Astrocyte (in vitro differentiated cells and primary cell): ENCODE measurements around the gene SLC28A3.

Experiments used
- CTCF ChIP-seq: IDR thresholded peaks from 2 replicates; pipeline ENCODE4 v1.5.1; 2011; ENCODE audit warnings: low read depth, mild to moderate bottlenecking, inconsistent platforms, low read length, moderate library complexity; ENCODE audit not compliant: insufficient read depth
- EZH2 ChIP-seq: IDR thresholded peaks from 2 replicates; pipeline ENCODE4 v1.6.1; 2012; ENCODE audit warnings: mild to moderate bottlenecking, low read length, inconsistent platforms; ENCODE audit not compliant: insufficient read depth

DNA sequence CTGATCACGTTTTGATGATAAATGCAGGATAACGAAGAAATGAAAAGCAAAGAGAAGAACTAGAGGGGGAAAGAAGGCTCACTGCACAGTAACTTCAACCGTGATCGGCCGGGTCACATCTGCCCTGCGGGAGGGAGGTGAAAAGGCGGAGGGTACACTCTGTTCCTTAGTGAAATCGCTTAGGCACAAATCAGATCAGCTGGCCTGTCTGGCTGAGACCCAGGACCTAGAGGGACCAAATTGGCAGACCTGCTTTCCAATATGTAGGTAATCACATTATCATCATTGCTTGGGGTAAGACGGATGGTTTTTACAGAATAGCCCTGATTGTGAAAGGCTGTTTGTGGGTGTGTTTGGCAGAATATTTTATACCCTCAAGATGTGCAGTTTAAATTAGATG lies 82.2 kb downstream of the SLC28A3 start:
- TF ChIP-seq CTCF, result no peak
- no peak for TF ChIP-seq EZH2
